PC-3 (cell line): ENCODE results near the gene ZNF334.

Source experiments
- EZH2 ChIP-seq: fragments of 300-600 bp; sonication (generic); IDR thresholded peaks from one replicate; pipeline ENCODE4 v1.6.1; 2017; ENCODE audit warnings: antibody characterized with exemption, mild to moderate bottlenecking, low read length; ENCODE audit not compliant: unreplicated experiment
- EZH2phosphoT487 ChIP-seq: fragments of 300-600 bp; sonication (generic); IDR thresholded peaks from 2 replicates; pipeline ENCODE4 v1.6.1; 2018; ENCODE audit warnings: mild to moderate bottlenecking, antibody characterized with exemption, low read length, borderline replicate concordance
- TF ChIP-seq, protein P1 (sequence below): fragments of 300-600 bp; sonication (generic); conservative IDR thresholded peaks from 2 replicates; pipeline ENCODE4 v1.5.1; 2017; ENCODE audit warnings: antibody characterized with exemption, low read depth, mild to moderate bottlenecking, low read length

- TF ChIP-seq, protein P1, sequence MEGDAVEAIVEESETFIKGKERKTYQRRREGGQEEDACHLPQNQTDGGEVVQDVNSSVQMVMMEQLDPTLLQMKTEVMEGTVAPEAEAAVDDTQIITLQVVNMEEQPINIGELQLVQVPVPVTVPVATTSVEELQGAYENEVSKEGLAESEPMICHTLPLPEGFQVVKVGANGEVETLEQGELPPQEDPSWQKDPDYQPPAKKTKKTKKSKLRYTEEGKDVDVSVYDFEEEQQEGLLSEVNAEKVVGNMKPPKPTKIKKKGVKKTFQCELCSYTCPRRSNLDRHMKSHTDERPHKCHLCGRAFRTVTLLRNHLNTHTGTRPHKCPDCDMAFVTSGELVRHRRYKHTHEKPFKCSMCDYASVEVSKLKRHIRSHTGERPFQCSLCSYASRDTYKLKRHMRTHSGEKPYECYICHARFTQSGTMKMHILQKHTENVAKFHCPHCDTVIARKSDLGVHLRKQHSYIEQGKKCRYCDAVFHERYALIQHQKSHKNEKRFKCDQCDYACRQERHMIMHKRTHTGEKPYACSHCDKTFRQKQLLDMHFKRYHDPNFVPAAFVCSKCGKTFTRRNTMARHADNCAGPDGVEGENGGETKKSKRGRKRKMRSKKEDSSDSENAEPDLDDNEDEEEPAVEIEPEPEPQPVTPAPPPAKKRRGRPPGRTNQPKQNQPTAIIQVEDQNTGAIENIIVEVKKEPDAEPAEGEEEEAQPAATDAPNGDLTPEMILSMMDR, result no peak
- no peak for TF ChIP-seq EZH2
- TF ChIP-seq EZH2phosphoT487, result no peak
Observed at GRCh38 chr20:46546298-46546697, 32.9 kb upstream of the ZNF334 start.
